H1 (cell line): Measurements from ENCODE around the gene LBX2. TPM values are rescaled to one million over a fixed set of nuclear protein-coding genes. Genes with fewer than 3 reads are reported as not detected.

Experiments used
- CTCF ChIA-PET: fragments of 300-600 bp; sonication (Branson Sonifier 250); formaldehyde crosslinking; loops from one replicate; lab custom pipeline; 2021; ENCODE audit not compliant: partially characterized antibody; lab: Charles Lee
- POLR2A ChIA-PET: fragments of 300-600 bp; sonication (Branson Sonifier 250); formaldehyde crosslinking; loops from one replicate; lab custom pipeline; 2021; ENCODE audit warnings: inconsistent platforms; ENCODE audit not compliant: partially characterized antibody; lab: Charles Lee
- DNase-seq, 2 experiments: peaks; one replicate each; pipeline versions ENCODE4 v3.0.0 to v3.0.0-alpha.2; 2010 to 2022; ENCODE audit warnings: low spot score in 2 of 2, low read depth in 1 of 2, mixed read lengths in 1 of 2
- FAIRE-seq: peaks from 2 replicates; lab custom pipeline; 2011; peaks lifted over from hg19 to GRCh38; lab: Jason Lieb, UNC
- H2AFZ ChIP-seq: 2 replicates; pipeline ENCODE4 v1.8.1; 2012; ENCODE audit warnings: low read length, inconsistent platforms
- H2AK5ac ChIP-seq: 2 replicates; pipeline ENCODE4 v1.6.1; 2013; ENCODE audit warnings: low read depth, low read length
- H2BK120ac ChIP-seq: replicated peaks from 2 replicates; pipeline ENCODE3; 2013; ENCODE audit warnings: low read depth, low read length, inconsistent platforms
- H2BK12ac ChIP-seq: 2 replicates; pipeline ENCODE4 v1.6.1; 2013; ENCODE audit warnings: low read depth, low read length
- H2BK15ac ChIP-seq: 2 replicates; pipeline ENCODE4 v1.6.1; 2013; ENCODE audit warnings: low read length
- H2BK20ac ChIP-seq: 2 replicates; pipeline ENCODE4 v1.6.1; 2013; ENCODE audit warnings: low read length
- H2BK5ac ChIP-seq: 2 replicates; pipeline ENCODE4 v1.6.1; 2013; ENCODE audit warnings: low read depth, low read length
- H3K14ac ChIP-seq: 2 replicates; pipeline ENCODE4 v1.6.1; 2013; ENCODE audit warnings: inconsistent platforms; ENCODE audit not compliant: insufficient read length
- H3K18ac ChIP-seq: 2 replicates; pipeline ENCODE4 v1.6.1; 2013; ENCODE audit warnings: low read length; ENCODE audit errors: extremely low read depth
- H3K23ac ChIP-seq: 2 replicates; pipeline ENCODE4 v1.6.1; 2013; ENCODE audit warnings: inconsistent platforms; ENCODE audit not compliant: insufficient read length
- H3K23me2 ChIP-seq: 2 replicates; pipeline ENCODE4 v1.6.1; 2013; ENCODE audit warnings: low read depth, low read length
- H3K27ac ChIP-seq: 2 replicates; pipeline ENCODE4 v1.6.1; 2011; ENCODE audit warnings: low read depth, low read length, inconsistent platforms
- H3K27me3 ChIP-seq, 4 experiments: replicated peaks in 1 of 4; 1 replicate in 1 of 4; 2 replicates in 3 of 4; pipeline versions ENCODE4 v1.6.1 to v1.8.1; 2011 to 2013; ENCODE audit warnings: low read length in 3 of 4, mild to moderate bottlenecking in 3 of 4, inconsistent platforms in 2 of 4, mixed read lengths in 2 of 4, moderate library complexity in 1 of 4; ENCODE audit not compliant: control insufficient read depth in 3 of 4, insufficient read depth in 3 of 4; ENCODE audit errors: extremely low read depth in 1 of 4
- H3K36me3 ChIP-seq, 4 experiments: 2 replicates each; pipeline versions ENCODE4 v1.6.1 to v1.8.1; 2011 to 2013; ENCODE audit warnings: mild to moderate bottlenecking in 4 of 4, low read length in 3 of 4, moderate library complexity in 2 of 4, control low read depth in 1 of 4, inconsistent platforms in 1 of 4; ENCODE audit not compliant: insufficient read depth in 4 of 4, control insufficient read depth in 2 of 4
- H3K4ac ChIP-seq: replicated peaks from 2 replicates; pipeline ENCODE3; 2013; ENCODE audit warnings: low read length, low read depth, mixed read lengths, inconsistent platforms; ENCODE audit not compliant: insufficient read length
- H3K4me1 ChIP-seq, 4 experiments: replicated peaks in 1 of 4; 1 replicate in 1 of 4; 2 replicates in 3 of 4; pipeline versions ENCODE4 v1.6.1 to v1.8.1; 2011 to 2013; ENCODE audit warnings: low read length in 3 of 4, inconsistent platforms in 2 of 4, mixed read lengths in 1 of 4; ENCODE audit not compliant: insufficient read depth in 4 of 4, control insufficient read depth in 3 of 4
- H3K4me2 ChIP-seq, 2 experiments: 2 replicates each; pipeline versions ENCODE4 v1.6.1 to v1.8.1; 2011 to 2013; ENCODE audit warnings: low read depth in 2 of 2, low read length in 2 of 2, control low read depth in 1 of 2, inconsistent platforms in 1 of 2, mild to moderate bottlenecking in 1 of 2; ENCODE audit not compliant: insufficient read depth in 1 of 2
- H3K4me3 ChIP-seq, 4 experiments: fragments of 200-600, 300-600 bp in 1 of 4; sonication (generic), shearing (Covaris generic), sonication (Bioruptor Twin) in 1 of 4; 2 replicates each; pipeline versions ENCODE4 v1.5.1 to v1.8.1; 2011 to 2016; ENCODE audit warnings: low read length in 4 of 4, low read depth in 3 of 4, control low read depth in 2 of 4, inconsistent platforms in 2 of 4, mild to moderate bottlenecking in 2 of 4, mixed read lengths in 1 of 4, moderate library complexity in 1 of 4; ENCODE audit not compliant: insufficient read depth in 2 of 4; ENCODE audit errors: extremely low read depth in 1 of 4
- H3K56ac ChIP-seq: replicated peaks from 2 replicates; pipeline ENCODE3; 2013; ENCODE audit warnings: low read depth, mild to moderate bottlenecking, mixed read lengths, low read length, inconsistent platforms; ENCODE audit not compliant: insufficient read length
- H3K79me1 ChIP-seq: 2 replicates; pipeline ENCODE4 v1.6.1; 2013; ENCODE audit warnings: low read depth, low read length, control low read depth
- H3K79me2 ChIP-seq, 2 experiments: 2 replicates each; pipeline versions ENCODE4 v1.6.1 to v1.8.1; 2012 to 2013; ENCODE audit warnings: low read length in 2 of 2, mild to moderate bottlenecking in 2 of 2, inconsistent platforms in 1 of 2; ENCODE audit not compliant: insufficient read depth in 2 of 2, control insufficient read depth in 1 of 2
- H3K9ac ChIP-seq, 4 experiments: replicated peaks in 1 of 4; 1 replicate in 1 of 4; 2 replicates in 3 of 4; pipeline versions ENCODE4 v1.6.1 to v1.8.1; 2011 to 2013; ENCODE audit warnings: low read depth in 3 of 4, low read length in 3 of 4, control low read depth in 2 of 4, mild to moderate bottlenecking in 2 of 4, moderate library complexity in 2 of 4, inconsistent platforms in 1 of 4; ENCODE audit errors: extremely low read depth in 1 of 4
- H3K9me3 ChIP-seq, 2 experiments: 2 replicates each; pipeline versions ENCODE4 v1.6.1 to v1.8.1; 2012 to 2013; ENCODE audit warnings: mild to moderate bottlenecking in 2 of 2, moderate library complexity in 2 of 2, control low read depth in 1 of 2, inconsistent platforms in 1 of 2, low read depth in 1 of 2, low read length in 1 of 2, mixed read lengths in 1 of 2; ENCODE audit not compliant: insufficient read depth in 2 of 2
- H4K20me1 ChIP-seq, 2 experiments: replicated peaks in 1 of 2; 2 replicates each; pipeline versions ENCODE3 to v1.8.1; 2011 to 2013; ENCODE audit warnings: inconsistent platforms in 2 of 2, low read length in 2 of 2, mild to moderate bottlenecking in 1 of 2; ENCODE audit not compliant: insufficient read depth in 2 of 2, control insufficient read depth in 1 of 2
- H4K5ac ChIP-seq: 2 replicates; pipeline ENCODE4 v1.6.1; 2013; ENCODE audit warnings: low read length, low read depth, mixed read lengths, inconsistent platforms; ENCODE audit not compliant: insufficient read length
- H4K8ac ChIP-seq: 2 replicates; pipeline ENCODE4 v1.8.0; 2013; ENCODE audit warnings: mild to moderate bottlenecking, moderate library complexity, low read length, inconsistent platforms; ENCODE audit not compliant: insufficient read depth; ENCODE audit errors: extremely low read depth
- H4K91ac ChIP-seq: replicated peaks from 2 replicates; pipeline ENCODE3; 2013; ENCODE audit warnings: low read length, mixed read lengths, inconsistent platforms; ENCODE audit not compliant: insufficient read length
- HDAC2 ChIP-seq, 2 experiments: fragments of 300-600 bp in 1 of 2; sonication (generic) in 1 of 2; IDR thresholded peaks; 2 replicates each; pipeline ENCODE4 v1.6.1; 2011 to 2012; ENCODE audit warnings: low read depth in 2 of 2, low read length in 2 of 2, mild to moderate bottlenecking in 2 of 2, moderate library complexity in 2 of 2, borderline replicate concordance in 1 of 2, inconsistent platforms in 1 of 2
- JUND ChIP-seq: IDR thresholded peaks from 2 replicates; pipeline ENCODE4 v1.6.1; 2011; ENCODE audit warnings: mild to moderate bottlenecking, improper control_type of control experiment, low read length
- KDM4A ChIP-seq: IDR thresholded peaks from one replicate; pipeline ENCODE4 v1.7.1; 2012; ENCODE audit warnings: low read depth, mild to moderate bottlenecking, moderate library complexity, low read length, inconsistent platforms; ENCODE audit not compliant: severe bottlenecking
- NANOG ChIP-seq: IDR thresholded peaks from 2 replicates; pipeline ENCODE4 v1.6.1; 2011; ENCODE audit warnings: low read length, low read depth, mild to moderate bottlenecking, inconsistent platforms; ENCODE audit not compliant: insufficient read depth, poor library complexity, severe bottlenecking
- POU5F1 ChIP-seq: IDR thresholded peaks from 2 replicates; pipeline ENCODE4 v1.6.1; 2011; ENCODE audit warnings: low read depth, mild to moderate bottlenecking, low read length, moderate library complexity
- SIN3A ChIP-seq, 2 experiments: IDR thresholded peaks in 1 of 2; conservative IDR thresholded peaks in 1 of 2; 2 replicates each; pipeline ENCODE4 v1.6.1; 2011 to 2012; ENCODE audit warnings: low read length in 2 of 2, improper control_type of control experiment in 1 of 2, low read depth in 1 of 2, mild to moderate bottlenecking in 1 of 2
- TAF1 ChIP-seq: IDR thresholded peaks from 2 replicates; pipeline ENCODE4 v1.6.1; 2011; ENCODE audit warnings: mild to moderate bottlenecking, low read depth, low read length
- TAF7 ChIP-seq: optimal IDR thresholded peaks from 2 replicates; pipeline ENCODE3; 2011; ENCODE audit warnings: low read depth, mild to moderate bottlenecking, inconsistent platforms, low read length, moderate library complexity, borderline replicate concordance
- TBP ChIP-seq: IDR thresholded peaks from 2 replicates; pipeline ENCODE4 v1.6.1; 2011; ENCODE audit warnings: low read depth, low read length, improper control_type of control experiment
- WGBS, 2 experiments: shearing (Covaris generic) in 1 of 2; methylation state at CpG; one replicate each; pipeline versions ENCODE4 v1.1.6 to v1.1.7; 2013 to 2015; ENCODE audit warnings: low lambda C conversion rate in 2 of 2, mixed read lengths in 2 of 2, inconsistent platforms in 1 of 2, low coverage in 1 of 2, missing lambda C conversion rate in 1 of 2; ENCODE audit not compliant: insufficient replicate concordance in 2 of 2, insufficient coverage in 1 of 2, insufficient read length in 1 of 2; ENCODE audit errors: extremely low coverage in 1 of 2, missing lambda C conversion rate in 1 of 2; 5-methylcytosine and 5-hydroxymethylcytosine counted together
- polyA plus RNA-seq, 7 experiments: library from polyadenylated mRNA; depleted of rRNA in 3 of 7; stranded (reverse) in 5 of 7; unstranded in 2 of 7; fragments of >200 nt in 5 of 7; fragments of 200-250 nt in 2 of 7; gene quantifications; 1 replicate in 5 of 7; 2 replicates in 1 of 7; 4 replicates in 1 of 7; pipeline versions ENCODE4 v1.2.1 to v1.2.3, GENCODE V29; 2011 to 2013; ENCODE audit warnings: missing spikeins in 2 of 7, mixed read lengths in 2 of 7
- total RNA-seq: library from RNA; stranded (reverse); fragmentation: NEBNext Ultra II Directional; extraction: Animal tissue kit (Norgen Biotek cat#: 25700); gene quantifications from 2 replicates; pipeline ENCODE4 v1.2.1, GENCODE V29; 2021
- TF ChIP-seq, protein P1 (sequence below): IDR thresholded peaks from 2 replicates; pipeline ENCODE4 v1.6.1; 2011; ENCODE audit warnings: low read depth, mild to moderate bottlenecking, low read length; ENCODE audit not compliant: insufficient read depth
- TF ChIP-seq, protein P2 (sequence below): IDR thresholded peaks from 2 replicates; pipeline ENCODE4 v1.6.1; 2011; ENCODE audit warnings: low read length, improper control_type of control experiment

Gene LBX2
- total and polyA plus RNA-seq, 2 of the 8 experiments (the other 6 are each of a cell fraction or from before 2014, with no cell fraction given), result 0.27 TPM; not detected in 1

GRCh38 chr2:74542978-74543377 is 43.6 kb upstream of the LBX2 start:
- Histone ChIP-seq H3K27me3 (peaks cover 0 to 16% (median 5%) of the 10 kb centered on the region in 4 experiments; a peak in 4 of 7 replicates), H3K79me1 (no peaks in the 10 kb centered on the region), H2BK15ac (no peak overlapping the region), H4K20me1 (peaks cover 3 to 4% of the 10 kb centered on the region in 2 experiments), H4K8ac (no peak overlapping the region), H3K4me1 (peaks cover 0 to under 1% (median 0%) of the 10 kb centered on the region in 4 experiments; a peak in 2 of 7 replicates), H2BK12ac (no peak overlapping the region), H4K5ac (no peak overlapping the region), H3K14ac (no peak overlapping the region), H3K18ac (no peak overlapping the region), H2AFZ (no peak overlapping the region), H3K56ac (no peak overlapping the region), H2BK120ac (no peak overlapping the region), H3K4ac (no peak overlapping the region), H2AK5ac (no peak overlapping the region), H3K4me2 (no peak overlapping the region), H3K4me3 (no peak overlapping the region), H2BK20ac (no peak overlapping the region), H3K9me3 (no peaks in the 10 kb centered on the region), H2BK5ac (no peak overlapping the region), H3K23me2 (no peaks in the 10 kb centered on the region; the same call in 1 of the 2 replicates), H4K91ac (no peak overlapping the region), H3K36me3 (no peaks in the 10 kb centered on the region), H3K9ac (no peak overlapping the region), H3K27ac (no peak overlapping the region), H3K79me2 (no peaks in the 10 kb centered on the region), H3K23ac (no peak overlapping the region)
- CTCF ChIA-PET, result interaction anchor here (0.8 to 1.6 kb wide), 3 partner anchors 9 to 41 kb away, joined by 3 to 6 read pairs (median 3); no protein-coding TSS in a partner anchor
- POLR2A ChIA-PET, result interaction anchor here (5.2 kb wide), 1 partner anchor 12 kb away, joined by 39 read pairs; the partner anchor contains the start of genes AUP1 and HTRA2
- no peak for DNase-seq
- no peak for FAIRE-seq
- TF ChIP-seq JUND (no peak), TBP (no peak), NANOG (no peak), POU5F1 (no peak), KDM4A (no peak), HDAC2 (IDR thresholded peaks at IDR 0.05; ENCODE audit: borderline replicate concordance in 1 of 2, low read depth in 2 of 2, low read length in 2 of 2) (no peak), TAF7 (no peak), SIN3A (conservative IDR thresholded peaks at IDR 0.05 in 1 of 2, IDR thresholded peaks at IDR 0.05 in 1 of 2; ENCODE audit: low read depth in 1 of 2, low read length in 2 of 2) (no peak), TAF1 (no peak)
- TF ChIP-seq, protein P1, sequence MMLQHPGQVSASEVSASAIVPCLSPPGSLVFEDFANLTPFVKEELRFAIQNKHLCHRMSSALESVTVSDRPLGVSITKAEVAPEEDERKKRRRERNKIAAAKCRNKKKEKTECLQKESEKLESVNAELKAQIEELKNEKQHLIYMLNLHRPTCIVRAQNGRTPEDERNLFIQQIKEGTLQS, result no peak
- TF ChIP-seq, protein P2, sequence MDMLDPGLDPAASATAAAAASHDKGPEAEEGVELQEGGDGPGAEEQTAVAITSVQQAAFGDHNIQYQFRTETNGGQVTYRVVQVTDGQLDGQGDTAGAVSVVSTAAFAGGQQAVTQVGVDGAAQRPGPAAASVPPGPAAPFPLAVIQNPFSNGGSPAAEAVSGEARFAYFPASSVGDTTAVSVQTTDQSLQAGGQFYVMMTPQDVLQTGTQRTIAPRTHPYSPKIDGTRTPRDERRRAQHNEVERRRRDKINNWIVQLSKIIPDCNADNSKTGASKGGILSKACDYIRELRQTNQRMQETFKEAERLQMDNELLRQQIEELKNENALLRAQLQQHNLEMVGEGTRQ, result no peak
- 100% methylated on average over 1 of the region's 1 CpG; no CpG with 5 or more reads in 1 of the 2 experiments for WGBS, 2 experiments
